ENCODE measurements around the gene PPP1R3E. TPM values are rescaled to one million over a fixed set of nuclear protein-coding genes. Genes with fewer than 3 reads are reported as not detected.

Gene PPP1R3E
- total RNA-seq = 7.2 and 10.8 TPM in 2 replicates

GRCh38 chr14:23302290-23303225 is at the start of gene PPP1R3E:
PPP1R3E (minus strand) TSS chr14:23302859; CDS start chr14:23302576, 283 bp downstream.

GRCh38 chr14:23320584-23321571 is 18.2 kb upstream of the PPP1R3E start, which contains the start of gene PABPN1:
PABPN1 (plus strand) TSS chr14:23321457; CDS start chr14:23321470, 13 bp downstream.

GRCh38 chr14:23306412-23307145 is 3.9 kb upstream of the PPP1R3E start, which contains the start of gene BCL2L2:
BCL2L2 (plus strand) TSS chr14:23306833; CDS start chr14:23307768, 935 bp downstream.

GRCh38 chr14:23286020-23286901 is 16.4 kb downstream of the PPP1R3E start, which contains the start of gene HOMEZ:
HOMEZ (minus strand) TSS chr14:23286132; CDS start chr14:23285952, 180 bp downstream.

Small RNAs within 50 kb of the gene (small RNA-seq; reads per million reads assigned to genes)
- not detected for gene RNU6-1046P

Other genes with a start within 250 kb of the PPP1R3E start
- gene CDH24, start 245.3 kb downstream of the PPP1R3E start, total RNA-seq = 4.1 and 4.6 TPM in 2 replicates
- 103 and 105 TPM in 2 replicates for gene ACIN1, start 207.7 kb downstream of the PPP1R3E start, total RNA-seq
- gene C14orf119, start 207.4 kb downstream of the PPP1R3E start, total RNA-seq = 44.0 and 45.7 TPM in 2 replicates
- 0.26 TPM in 1 of 2 replicates, not detected in the other for gene CIROP, start 197.9 kb downstream of the PPP1R3E start, total RNA-seq
- gene CEBPE, start 183.6 kb downstream of the PPP1R3E start, total RNA-seq = 0.13 TPM in 1 of 2 replicates, not detected in the other
- gene SLC7A8, start 119.2 kb downstream of the PPP1R3E start, total RNA-seq = 94.3 and 98.6 TPM in 2 replicates
- gene RNF212B, start 64.9 kb downstream of the PPP1R3E start, total RNA-seq = not detected in 2 replicates
- gene HOMEZ, start 16.7 kb downstream of the PPP1R3E start, total RNA-seq = 6.1 and 7.8 TPM in 2 replicates
- gene BCL2L2, start 4.0 kb upstream of the PPP1R3E start, total RNA-seq = 17.2 and 17.9 TPM in 2 replicates
- gene PABPN1, start 18.6 kb upstream of the PPP1R3E start, total RNA-seq = 43.4 and 44.4 TPM in 2 replicates
- 17.1 and 18.3 TPM in 2 replicates for gene SLC22A17, start 50.0 kb upstream of the PPP1R3E start, total RNA-seq
- 15.5 and 18.4 TPM in 2 replicates for gene EFS, start 62.3 kb upstream of the PPP1R3E start, total RNA-seq
- gene IL25, start 70.0 kb upstream of the PPP1R3E start, total RNA-seq = not detected in 2 replicates
- gene CMTM5, start 74.2 kb upstream of the PPP1R3E start, total RNA-seq = 0.22 and 0.26 TPM in 2 replicates
- gene MYH6, start 105.4 kb upstream of the PPP1R3E start, total RNA-seq = not detected in 2 replicates
- gene MYH7, start 132.8 kb upstream of the PPP1R3E start, total RNA-seq = not detected in 2 replicates
- gene NGDN, start 166.8 kb upstream of the PPP1R3E start, total RNA-seq = 37.7 and 49.9 TPM in 2 replicates
- 0.32 and 0.39 TPM in 2 replicates for gene ZFHX2, start 248.9 kb upstream of the PPP1R3E start, total RNA-seq